ENCODE data around the gene FBXL16. TPM values are rescaled to one million over a fixed set of nuclear protein-coding genes. Genes with fewer than 3 reads are reported as not detected.
A peak's percentile ranks its signal among the peaks of the same experiment; 100 is the strongest.

The FBXL16 gene
- total and polyA plus RNA-seq, 2 of the 13 experiments (the other 11 are each of a cell fraction or from before 2014, with no cell fraction given), result 0.22 to 2.0 TPM

DNA sequence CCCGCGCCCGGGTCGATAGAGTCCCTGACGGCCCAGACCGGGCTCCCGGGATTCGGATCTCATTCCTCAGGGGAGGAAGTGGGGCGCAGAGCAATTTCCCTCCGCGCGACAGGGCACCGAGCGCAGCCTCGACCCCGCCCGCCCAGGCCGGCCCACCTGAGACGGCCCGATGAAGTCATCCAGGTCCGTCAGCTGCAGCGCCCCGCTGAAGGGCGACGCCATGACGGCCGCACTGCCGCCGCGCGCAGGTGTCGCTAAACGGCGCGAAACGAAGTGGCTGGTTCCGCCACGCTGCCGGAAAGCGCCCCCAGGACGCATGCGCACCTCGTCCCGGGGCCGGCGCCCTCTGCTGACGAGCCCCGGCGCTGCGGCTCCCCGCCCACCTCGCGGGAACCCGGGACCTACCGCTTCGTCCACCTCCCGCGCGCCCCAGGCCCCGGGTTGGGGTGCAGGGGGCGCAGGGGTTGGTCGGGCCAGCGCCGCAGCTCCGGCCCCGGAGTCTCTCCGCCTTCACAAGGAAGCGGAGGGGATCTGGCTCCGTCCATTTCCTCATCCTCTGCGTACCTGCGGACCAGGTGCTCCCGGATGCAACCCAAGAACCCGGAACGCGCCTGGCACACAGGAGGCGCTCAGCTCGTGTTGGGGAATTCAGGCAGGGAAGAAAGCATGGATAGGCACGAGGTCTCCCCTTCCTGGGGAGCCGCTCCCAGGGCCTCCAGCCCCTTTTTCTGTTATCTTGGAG is 35.3 kb upstream of the FBXL16 start, which contains the start of gene CIAO3 (continued):
- TF ChIP-seq, protein P1, sequence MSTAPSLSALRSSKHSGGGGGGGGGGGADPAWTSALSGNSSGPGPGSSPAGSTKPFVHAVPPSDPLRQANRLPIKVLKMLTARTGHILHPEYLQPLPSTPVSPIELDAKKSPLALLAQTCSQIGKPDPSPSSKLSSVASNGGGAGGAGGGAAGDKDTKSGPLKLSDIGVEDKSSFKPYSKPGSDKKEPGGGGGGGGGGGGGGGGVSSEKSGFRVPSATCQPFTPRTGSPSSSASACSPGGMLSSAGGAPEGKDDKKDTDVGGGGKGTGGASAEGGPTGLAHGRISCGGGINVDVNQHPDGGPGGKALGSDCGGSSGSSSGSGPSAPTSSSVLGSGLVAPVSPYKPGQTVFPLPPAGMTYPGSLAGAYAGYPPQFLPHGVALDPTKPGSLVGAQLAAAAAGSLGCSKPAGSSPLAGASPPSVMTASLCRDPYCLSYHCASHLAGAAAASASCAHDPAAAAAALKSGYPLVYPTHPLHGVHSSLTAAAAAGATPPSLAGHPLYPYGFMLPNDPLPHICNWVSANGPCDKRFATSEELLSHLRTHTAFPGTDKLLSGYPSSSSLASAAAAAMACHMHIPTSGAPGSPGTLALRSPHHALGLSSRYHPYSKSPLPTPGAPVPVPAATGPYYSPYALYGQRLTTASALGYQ (CRISPR knock-in tag; IDR thresholded peaks at IDR 0.05), result no peak; the same call in 1 of the 2 replicates
- TF ChIP-seq WIZ (CRISPR knock-in tag; IDR thresholded peaks at IDR 0.05), result no peak
- TF ChIP-seq SRSF1 (optimal IDR thresholded peaks at IDR 0.05; ENCODE audit: low read depth, low read length), result no peak
- TF ChIP-seq ZSCAN22 (CRISPR knock-in tag; IDR thresholded peaks at IDR 0.05), result 0 out of 2 replicates have a peak, but pooled peaks have one; percentile 8
- TF ChIP-seq PBX2 (CRISPR knock-in tag; IDR thresholded peaks at IDR 0.05), result no peak
- peak; percentile 71; the same call in 1 of the 2 replicates for TF ChIP-seq ZNF792 (CRISPR knock-in tag; IDR thresholded peaks at IDR 0.05)
- TF ChIP-seq, protein P2, sequence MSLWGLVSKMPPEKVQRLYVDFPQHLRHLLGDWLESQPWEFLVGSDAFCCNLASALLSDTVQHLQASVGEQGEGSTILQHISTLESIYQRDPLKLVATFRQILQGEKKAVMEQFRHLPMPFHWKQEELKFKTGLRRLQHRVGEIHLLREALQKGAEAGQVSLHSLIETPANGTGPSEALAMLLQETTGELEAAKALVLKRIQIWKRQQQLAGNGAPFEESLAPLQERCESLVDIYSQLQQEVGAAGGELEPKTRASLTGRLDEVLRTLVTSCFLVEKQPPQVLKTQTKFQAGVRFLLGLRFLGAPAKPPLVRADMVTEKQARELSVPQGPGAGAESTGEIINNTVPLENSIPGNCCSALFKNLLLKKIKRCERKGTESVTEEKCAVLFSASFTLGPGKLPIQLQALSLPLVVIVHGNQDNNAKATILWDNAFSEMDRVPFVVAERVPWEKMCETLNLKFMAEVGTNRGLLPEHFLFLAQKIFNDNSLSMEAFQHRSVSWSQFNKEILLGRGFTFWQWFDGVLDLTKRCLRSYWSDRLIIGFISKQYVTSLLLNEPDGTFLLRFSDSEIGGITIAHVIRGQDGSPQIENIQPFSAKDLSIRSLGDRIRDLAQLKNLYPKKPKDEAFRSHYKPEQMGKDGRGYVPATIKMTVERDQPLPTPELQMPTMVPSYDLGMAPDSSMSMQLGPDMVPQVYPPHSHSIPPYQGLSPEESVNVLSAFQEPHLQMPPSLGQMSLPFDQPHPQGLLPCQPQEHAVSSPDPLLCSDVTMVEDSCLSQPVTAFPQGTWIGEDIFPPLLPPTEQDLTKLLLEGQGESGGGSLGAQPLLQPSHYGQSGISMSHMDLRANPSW (CRISPR knock-in tag; IDR thresholded peaks at IDR 0.05; ENCODE audit: borderline replicate concordance), result 0 out of 2 replicates have a peak, but pooled peaks have one; percentile 15
- TF ChIP-seq, protein P3, sequence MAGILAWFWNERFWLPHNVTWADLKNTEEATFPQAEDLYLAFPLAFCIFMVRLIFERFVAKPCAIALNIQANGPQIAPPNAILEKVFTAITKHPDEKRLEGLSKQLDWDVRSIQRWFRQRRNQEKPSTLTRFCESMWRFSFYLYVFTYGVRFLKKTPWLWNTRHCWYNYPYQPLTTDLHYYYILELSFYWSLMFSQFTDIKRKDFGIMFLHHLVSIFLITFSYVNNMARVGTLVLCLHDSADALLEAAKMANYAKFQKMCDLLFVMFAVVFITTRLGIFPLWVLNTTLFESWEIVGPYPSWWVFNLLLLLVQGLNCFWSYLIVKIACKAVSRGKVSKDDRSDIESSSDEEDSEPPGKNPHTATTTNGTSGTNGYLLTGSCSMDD (CRISPR knock-in tag; IDR thresholded peaks at IDR 0.05), result no peak
- TF ChIP-seq ZNF280D (CRISPR knock-in tag; IDR thresholded peaks at IDR 0.05), result no peak
- TF ChIP-seq, protein P4, sequence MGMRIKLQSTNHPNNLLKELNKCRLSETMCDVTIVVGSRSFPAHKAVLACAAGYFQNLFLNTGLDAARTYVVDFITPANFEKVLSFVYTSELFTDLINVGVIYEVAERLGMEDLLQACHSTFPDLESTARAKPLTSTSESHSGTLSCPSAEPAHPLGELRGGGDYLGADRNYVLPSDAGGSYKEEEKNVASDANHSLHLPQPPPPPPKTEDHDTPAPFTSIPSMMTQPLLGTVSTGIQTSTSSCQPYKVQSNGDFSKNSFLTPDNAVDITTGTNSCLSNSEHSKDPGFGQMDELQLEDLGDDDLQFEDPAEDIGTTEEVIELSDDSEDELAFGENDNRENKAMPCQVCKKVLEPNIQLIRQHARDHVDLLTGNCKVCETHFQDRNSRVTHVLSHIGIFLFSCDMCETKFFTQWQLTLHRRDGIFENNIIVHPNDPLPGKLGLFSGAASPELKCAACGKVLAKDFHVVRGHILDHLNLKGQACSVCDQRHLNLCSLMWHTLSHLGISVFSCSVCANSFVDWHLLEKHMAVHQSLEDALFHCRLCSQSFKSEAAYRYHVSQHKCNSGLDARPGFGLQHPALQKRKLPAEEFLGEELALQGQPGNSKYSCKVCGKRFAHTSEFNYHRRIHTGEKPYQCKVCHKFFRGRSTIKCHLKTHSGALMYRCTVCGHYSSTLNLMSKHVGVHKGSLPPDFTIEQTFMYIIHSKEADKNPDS (CRISPR knock-in tag; IDR thresholded peaks at IDR 0.05), result no peak; the same call in 1 of the 2 replicates
- TF ChIP-seq, protein P5, sequence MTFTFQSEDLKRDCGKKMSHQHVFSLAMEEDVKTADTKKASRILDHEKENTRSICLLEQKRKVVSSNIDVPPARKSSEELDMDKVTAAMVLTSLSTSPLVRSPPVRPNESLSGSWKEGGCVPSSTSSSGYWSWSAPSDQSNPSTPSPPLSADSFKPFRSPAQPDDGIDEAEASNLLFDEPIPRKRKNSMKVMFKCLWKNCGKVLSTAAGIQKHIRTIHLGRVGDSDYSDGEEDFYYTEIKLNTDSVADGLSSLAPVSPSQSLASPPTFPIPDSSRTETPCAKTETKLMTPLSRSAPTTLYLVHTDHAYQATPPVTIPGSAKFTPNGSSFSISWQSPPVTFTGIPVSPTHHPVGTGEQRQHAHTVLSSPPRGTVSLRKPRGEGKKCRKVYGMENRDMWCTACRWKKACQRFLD (CRISPR knock-in tag; IDR thresholded peaks at IDR 0.05; ENCODE audit: borderline replicate concordance), result peak; percentile 52; the same call in 1 of the 2 replicates
- peak; percentile 35; the same call in 1 of the 2 replicates for TF ChIP-seq ATF7 (IDR thresholded peaks at IDR 0.05)
- TF ChIP-seq ATF7 (CRISPR knock-in tag; IDR thresholded peaks at IDR 0.05), result peak; percentile 92
- no peak for TF ChIP-seq ZNF766 (CRISPR knock-in tag; IDR thresholded peaks at IDR 0.05; ENCODE audit: borderline replicate concordance)
